K562 (cell line): Measurements from ENCODE around the gene EXOSC6.
"Not testable (repeated sequence)": the region's sequence is repeated elsewhere in the genome, so short reads cannot be mapped to it uniquely, and the experiment has no call there.

Experiments used
- BHLHE40 ChIP-seq: IDR thresholded peaks from 2 replicates; pipeline ENCODE4 v1.6.1; 2011; ENCODE audit warnings: low read length, improper control_type of control experiment
- CTCF ChIP-seq, 3 experiments: IDR thresholded peaks in 2 of 3; conservative IDR thresholded peaks in 1 of 3; 2 replicates each; pipeline ENCODE4 v1.5.1; 2011 to 2012; ENCODE audit warnings: low read length in 3 of 3, mild to moderate bottlenecking in 3 of 3, control low read depth in 2 of 3, improper control_type of control experiment in 1 of 3, inconsistent platforms in 1 of 3, low read depth in 1 of 3, mixed read lengths in 1 of 3, moderate library complexity in 1 of 3; ENCODE audit not compliant: insufficient read depth in 2 of 3
- HNRNPUL1 ChIP-seq: fragments of 200-400 bp; formaldehyde crosslinking; IDR thresholded peaks from 2 replicates; pipeline ENCODE4 v1.6.1; 2017; ENCODE audit warnings: low read length
- MYC ChIP-seq, 2 experiments: fragments of 250-450 bp in 1 of 2; sonication (Bioruptor Pico) in 1 of 2; IDR thresholded peaks; 2 replicates each; pipeline versions ENCODE4 v1.5.1 to v1.6.1; 2012 to 2021; ENCODE audit warnings: low read depth in 2 of 2, borderline replicate concordance in 1 of 2, improper control_type of control experiment in 1 of 2, low read length in 1 of 2, mild to moderate bottlenecking in 1 of 2, moderate library complexity in 1 of 2
- ZBTB11 ChIP-seq, 3 experiments: fragments of 200-800 bp in 1 of 3; fragments of 250-450 bp in 1 of 3; fragments of 450-650 bp in 1 of 3; sonication (Bioruptor Pico) in 1 of 3; sonication (Bioruptor generic) in 1 of 3; formaldehyde crosslinking in 1 of 3; IDR thresholded peaks; 2 replicates each; pipeline versions ENCODE4 v1.6.1 to v1.8.0; 2016 to 2022; ENCODE audit warnings: mild to moderate bottlenecking in 2 of 3, missing genetic modification characterization in 2 of 3, missing compliant biosample characterization in 1 of 3, moderate library complexity in 1 of 3
- ZNF239 ChIP-seq: fragments of 250-450 bp; sonication (Bioruptor Pico); IDR thresholded peaks from 2 replicates; pipeline ENCODE4 v1.4.0; 2020; ENCODE audit warnings: mild to moderate bottlenecking
- ZNF586 ChIP-seq: fragments of 450-650 bp; formaldehyde crosslinking; conservative IDR thresholded peaks from 2 replicates; pipeline ENCODE4 v1.4.0; 2020; ENCODE audit warnings: mild to moderate bottlenecking, moderate library complexity

- TF ChIP-seq BHLHE40; ZNF239 (CRISPR knock-in tag); ZNF586 (CRISPR knock-in tag); HNRNPUL1; MYC (IDR thresholded peaks at IDR 0.05; ENCODE audit: low read depth, low read length); MYC (CRISPR knock-in tag; IDR thresholded peaks at IDR 0.05; ENCODE audit: borderline replicate concordance, low read depth); ZBTB11 (CRISPR knock-in tag; IDR thresholded peaks at IDR 0.05); CTCF (IDR thresholded peaks at IDR 0.05 in 2 of 3, conservative IDR thresholded peaks at IDR 0.05 in 1 of 3; ENCODE audit: insufficient read depth in 2 of 3, low read depth in 1 of 3, low read length in 3 of 3): not testable (repeated sequence)
Measured at GRCh38 chr16:70204010-70204409, 47.7 kb downstream of the EXOSC6 start.
